GM19240 (cell line): Measurements from ENCODE around the gene PEMT.
"Not testable (repeated sequence)": the region's sequence is repeated elsewhere in the genome, so short reads cannot be mapped to it uniquely, and the experiment has no call there.

Experiments used
- DNase-seq: peaks from one replicate; pipeline ENCODE4 v3.0.0; 2011; ENCODE audit warnings: low spot score; ENCODE audit not compliant: insufficient read length

PEMT gene, protein sequence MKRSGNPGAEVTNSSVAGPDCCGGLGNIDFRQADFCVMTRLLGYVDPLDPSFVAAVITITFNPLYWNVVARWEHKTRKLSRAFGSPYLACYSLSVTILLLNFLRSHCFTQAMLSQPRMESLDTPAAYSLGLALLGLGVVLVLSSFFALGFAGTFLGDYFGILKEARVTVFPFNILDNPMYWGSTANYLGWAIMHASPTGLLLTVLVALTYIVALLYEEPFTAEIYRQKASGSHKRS

GRCh38 chr17:17591355-17592298 is at the start of gene PEMT:
Gene PEMT (minus strand): TSS chr17:17591708. CDS start chr17:17591626, 82 bp downstream.
- peak; percentile 87 for DNase-seq

GRCh38 chr17:17639661-17640270 is 48.3 kb upstream of the PEMT start:
- not testable (repeated sequence) for DNase-seq

- DNase-seq, result no peak
These were observed 47.0 kb upstream of the PEMT start for GRCh38 chr17:17638467-17638866.

DNA sequence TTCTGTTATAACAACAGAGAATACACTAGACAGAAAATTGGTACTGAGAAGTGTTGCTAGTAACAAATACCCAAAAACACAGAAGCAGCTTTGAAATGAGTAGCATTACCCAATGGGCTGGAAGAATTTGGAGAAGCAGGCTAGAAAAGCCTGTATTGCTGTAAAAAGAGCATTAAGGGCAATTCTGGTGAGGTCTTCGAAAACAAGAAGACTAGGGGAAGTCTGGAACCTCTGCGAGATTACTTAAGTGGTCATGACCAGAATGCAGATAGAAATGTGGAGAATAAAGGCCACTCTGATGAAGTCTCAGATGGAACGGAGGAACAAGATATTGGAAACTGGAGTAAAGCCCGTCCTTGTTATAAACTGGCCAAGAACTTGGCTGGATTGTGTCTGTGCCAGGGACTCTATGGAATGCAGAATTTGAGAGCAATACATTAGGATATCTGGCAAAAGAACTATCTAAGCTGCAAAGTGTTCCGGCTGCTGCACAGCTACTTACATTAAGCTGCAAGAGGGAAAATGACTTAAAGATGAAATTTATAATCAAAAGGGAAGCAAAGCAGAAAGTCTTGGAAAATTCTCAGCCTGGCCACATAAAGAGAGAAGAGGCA is 44.9 kb upstream of the PEMT start:
- no peak for DNase-seq

DNA sequence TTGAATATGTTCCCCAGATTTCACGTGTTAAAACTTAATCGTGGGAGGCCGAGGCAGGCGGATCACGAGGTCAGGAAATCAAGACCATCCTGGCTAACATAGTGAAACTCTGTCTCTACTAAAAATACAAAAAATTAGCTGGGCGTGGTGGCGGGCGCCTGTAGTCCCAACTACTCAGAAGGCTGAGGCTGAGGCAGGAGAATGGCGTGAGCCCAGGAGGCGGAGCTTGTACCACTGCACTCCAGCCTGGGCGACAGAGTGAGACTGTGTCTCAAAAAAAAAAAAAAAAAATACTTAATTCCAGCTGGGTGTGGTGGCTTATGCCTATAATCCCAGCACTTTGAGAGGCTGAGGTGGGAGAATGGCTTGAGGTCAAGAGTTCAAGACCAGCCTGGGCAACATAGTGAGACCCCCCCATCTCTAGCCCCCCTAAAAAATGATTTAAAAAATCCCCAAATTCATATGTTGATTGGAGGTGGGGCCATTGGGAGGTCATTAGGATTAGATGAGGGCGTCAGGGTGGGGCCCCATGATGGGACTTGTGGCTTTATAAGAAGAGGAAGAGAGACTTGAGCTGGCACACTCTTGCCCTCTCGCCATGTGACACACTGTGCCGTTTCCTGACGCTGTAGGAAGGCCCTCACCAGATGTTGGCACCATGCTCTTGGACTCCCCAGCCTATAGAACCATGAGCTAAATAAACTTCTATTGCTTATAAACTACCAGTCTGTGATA is 44.2 kb upstream of the PEMT start:
- not testable (repeated sequence) for DNase-seq

- no peak for DNase-seq
These were observed 43.6 kb upstream of the PEMT start for GRCh38 chr17:17635126-17635525.

DNA sequence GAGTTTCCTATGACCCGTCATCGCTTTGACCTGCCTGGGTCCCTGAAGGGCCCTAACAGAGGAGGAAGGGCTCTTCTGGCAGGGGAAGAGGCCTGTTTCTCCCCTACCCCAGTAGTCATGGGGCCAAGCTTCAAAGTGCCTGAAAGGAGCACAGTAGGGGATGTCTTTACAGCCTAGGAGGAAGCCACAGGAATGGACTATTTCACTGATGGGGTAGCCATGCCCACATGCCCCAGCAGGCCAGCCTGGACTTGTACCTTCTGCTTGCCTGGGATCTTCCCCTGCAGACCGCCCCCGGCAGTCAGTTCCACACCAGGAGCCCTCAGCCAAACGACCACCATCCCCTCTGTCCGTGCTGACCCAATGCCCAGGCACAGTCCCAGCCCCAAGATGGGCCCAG is 41.8 kb upstream of the PEMT start:
- no peak for DNase-seq

- not testable (repeated sequence) for DNase-seq
These were observed 41.2 kb upstream of the PEMT start for GRCh38 chr17:17632690-17633089.

- peak; percentile 40 for DNase-seq
These were observed 37.0 kb upstream of the PEMT start for GRCh38 chr17:17628388-17629008.

- no peak for DNase-seq
These were observed 35.3 kb upstream of the PEMT start for GRCh38 chr17:17626840-17627239.

DNA sequence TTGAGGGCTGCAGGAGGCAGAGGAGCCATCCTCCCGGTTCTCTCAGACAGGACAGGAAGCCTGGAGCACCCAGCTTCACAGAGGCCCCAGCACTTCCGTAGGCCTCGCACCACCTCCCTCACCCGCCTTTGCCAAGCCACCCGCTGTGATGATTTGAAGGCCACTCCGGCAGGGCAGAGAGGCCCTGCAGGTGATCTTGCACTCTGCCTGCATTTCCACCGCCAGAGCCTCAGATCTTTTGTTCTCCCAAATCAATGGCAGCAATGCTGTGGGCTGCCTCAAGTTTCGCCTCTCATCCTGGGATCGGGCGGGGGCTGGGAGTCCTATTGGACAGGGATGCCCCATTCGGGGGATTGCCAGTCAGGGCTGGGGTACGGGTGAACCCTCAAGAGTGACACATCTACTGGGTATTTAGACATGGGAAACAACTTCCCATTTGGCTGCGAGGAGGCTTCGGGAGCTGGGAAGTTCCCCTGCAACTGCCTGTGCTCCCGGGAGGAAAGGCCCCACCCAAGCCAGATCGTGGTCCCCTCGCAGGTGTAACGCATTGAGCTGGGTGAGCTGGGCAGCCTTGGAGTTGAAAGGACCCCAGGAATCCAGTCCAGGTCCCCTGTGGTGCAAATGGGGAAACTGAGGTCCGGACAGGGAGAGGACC is 34.8 kb upstream of the PEMT start:
- DNase-seq, result no peak

GRCh38 chr17:17624741-17625140 is 33.2 kb upstream of the PEMT start:
- no peak for DNase-seq

DNA sequence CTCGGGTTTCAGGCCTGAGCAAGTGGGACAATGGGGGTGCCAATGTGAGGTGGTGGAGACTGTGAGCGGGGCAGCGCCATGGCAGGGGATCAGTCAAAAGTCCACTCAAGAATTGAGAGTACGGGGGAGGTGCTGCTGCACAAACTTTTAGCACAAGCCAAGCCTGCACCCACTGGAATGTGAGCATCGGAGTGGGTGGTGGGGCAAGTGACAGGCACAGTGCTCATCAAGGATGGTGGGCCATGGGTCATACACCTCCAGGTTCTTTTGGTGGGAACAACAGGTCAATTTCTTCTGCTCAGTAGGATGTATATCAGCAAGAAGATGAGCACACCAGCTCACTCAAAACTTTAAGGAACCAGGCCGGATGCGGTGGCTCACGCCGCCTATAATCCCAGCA is 32.4 kb upstream of the PEMT start:
- DNase-seq, result no peak

DNA sequence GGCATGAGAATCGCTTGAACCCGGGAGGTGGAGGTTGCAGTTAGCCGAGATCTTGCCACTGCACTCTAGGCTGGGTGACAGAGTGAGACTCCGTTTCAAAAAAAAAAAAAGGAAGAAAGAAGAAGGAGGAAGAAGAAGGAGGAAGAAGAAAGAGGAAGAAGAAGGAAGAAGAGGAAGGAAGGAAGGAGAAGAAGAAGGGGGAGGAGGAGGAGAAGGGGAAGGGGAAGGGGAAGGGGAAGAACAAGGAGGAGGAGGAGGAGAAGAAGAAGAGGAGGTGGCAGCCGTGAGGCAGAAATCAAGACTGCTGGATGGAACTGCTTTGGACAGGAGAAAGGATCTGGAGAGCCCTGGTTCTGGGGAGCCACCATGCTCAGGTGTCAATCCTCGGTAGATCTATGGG is 29.7 kb upstream of the PEMT start:
- DNase-seq, result no peak

DNA sequence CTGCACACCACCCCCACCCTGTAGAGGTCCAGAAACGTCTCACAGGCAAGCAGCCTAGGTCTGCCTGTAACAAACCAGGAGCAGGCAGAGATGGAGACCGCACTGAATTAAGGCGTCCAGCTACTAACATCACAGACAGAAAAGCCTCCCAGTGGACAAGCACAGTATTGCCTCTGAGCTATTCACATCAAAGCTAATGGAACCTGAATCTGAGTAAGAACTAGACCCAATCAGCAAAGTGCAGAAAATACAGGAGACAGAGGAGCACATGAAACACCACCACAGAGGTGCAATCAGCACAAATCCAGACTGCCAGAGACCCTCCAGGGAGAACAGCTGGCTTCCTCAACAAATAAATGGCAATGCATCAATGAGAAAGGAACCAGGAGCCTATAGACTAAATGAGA is 22.2 kb upstream of the PEMT start:
- DNase-seq, result peak; percentile 48

- DNase-seq, result no peak
These were observed 20.8 kb upstream of the PEMT start for GRCh38 chr17:17612085-17613022.

- no peak for DNase-seq
These were observed 17.6 kb upstream of the PEMT start for GRCh38 chr17:17609121-17609520.

DNA sequence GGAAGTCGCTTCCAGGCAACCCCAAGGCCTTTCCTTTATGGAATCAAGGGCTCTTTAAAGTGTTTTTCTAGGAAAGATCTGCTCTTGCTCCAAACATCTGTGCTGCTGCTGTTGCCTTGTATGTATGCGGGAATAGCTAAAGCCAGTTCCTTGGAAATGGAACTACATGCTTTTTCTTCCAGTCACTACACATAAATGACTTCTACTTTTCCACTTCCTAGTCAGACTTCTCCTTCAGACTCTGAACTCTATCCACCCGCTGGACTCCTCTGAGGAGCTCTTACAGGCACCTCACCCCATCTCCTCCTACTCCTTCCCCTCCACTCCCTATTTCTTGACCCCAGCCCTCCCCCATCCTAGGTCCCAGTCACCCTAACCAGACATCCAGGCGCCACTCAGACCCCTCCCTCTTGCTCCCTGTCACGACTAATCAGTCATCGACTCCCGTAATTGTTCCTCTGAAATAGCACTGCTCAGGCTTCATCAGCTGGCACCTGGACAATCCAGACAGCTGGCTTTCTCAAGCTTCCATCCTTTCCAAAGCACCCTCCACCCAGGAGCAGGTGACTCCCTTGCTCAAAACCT is 15.0 kb upstream of the PEMT start:
- DNase-seq, result no peak

DNA sequence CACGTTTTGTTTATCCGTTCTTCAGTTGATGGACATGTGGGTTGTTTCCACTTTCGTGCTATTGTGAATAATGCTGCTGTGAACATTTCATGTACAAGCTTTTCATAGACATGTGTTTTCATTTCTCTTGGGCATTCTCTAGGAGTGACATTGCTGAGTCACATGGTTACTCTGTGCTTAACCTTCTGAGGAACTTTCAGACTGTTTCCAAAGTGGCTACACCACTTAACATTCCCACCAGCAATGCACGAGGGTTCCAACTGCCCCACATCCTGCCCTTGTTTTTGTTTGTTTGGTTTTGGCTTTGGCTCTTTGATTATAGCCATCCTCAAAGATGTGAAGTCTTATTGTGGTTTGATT is 14.2 kb upstream of the PEMT start:
- no peak for DNase-seq
